ENCODE data around the gene ARID3A.

The ARID3A gene

GRCh38 chr19:1006711-1007398 lies 81.0 kb downstream of the ARID3A start:
- no peak for DNase-seq

- DNase-seq, result no peak
Measured at GRCh38 chr19:1007399-1008251, 81.8 kb downstream of the ARID3A start.

- DNase-seq, result no peak
Measured at GRCh38 chr19:1008268-1009040, 82.6 kb downstream of the ARID3A start.

GRCh38 chr19:1009041-1009980 lies 83.5 kb downstream of the ARID3A start:
- no peak for DNase-seq

- no peak for DNase-seq
Measured at GRCh38 chr19:1009981-1010538, 84.2 kb downstream of the ARID3A start.

- no peak for DNase-seq
Measured at GRCh38 chr19:1010586-1011510, 85.0 kb downstream of the ARID3A start.

GRCh38 chr19:1011831-1012333 lies 86.0 kb downstream of the ARID3A start:
- no peak for DNase-seq

GRCh38 chr19:1012334-1012733 lies 86.5 kb downstream of the ARID3A start:
- DNase-seq, result no peak

GRCh38 chr19:1013218-1013617 lies 87.4 kb downstream of the ARID3A start:
- no peak for DNase-seq

- DNase-seq, result no peak
Measured at GRCh38 chr19:1014161-1015060, 88.6 kb downstream of the ARID3A start.

- no peak for DNase-seq
Measured at GRCh38 chr19:1015061-1015781, 89.4 kb downstream of the ARID3A start.

- no peak for DNase-seq
Measured at GRCh38 chr19:1015782-1016646, 90.2 kb downstream of the ARID3A start.

- no peak for DNase-seq
Measured at GRCh38 chr19:1016647-1017114, 90.8 kb downstream of the ARID3A start.

- DNase-seq, result no peak
Measured at GRCh38 chr19:1017115-1017905, 91.5 kb downstream of the ARID3A start.

GRCh38 chr19:1017906-1018305 lies 92.1 kb downstream of the ARID3A start:
- DNase-seq, result no peak

- DNase-seq, result no peak
Measured at GRCh38 chr19:1018393-1018792, 92.6 kb downstream of the ARID3A start.
